ENCODE results near the gene ABCC6.
"Not testable (repeated sequence)": the region's sequence is repeated elsewhere in the genome, so short reads cannot be mapped to it uniquely, and the experiment has no call there.

Gene ABCC6

GRCh38 chr16:16221382-16221781 lies 1.9 kb downstream of the ABCC6 start:
- not testable (repeated sequence) for DNase-seq

GRCh38 chr16:16220449-16220848 lies 2.8 kb downstream of the ABCC6 start:
- not testable (repeated sequence) for DNase-seq

GRCh38 chr16:16218787-16219186 lies 4.5 kb downstream of the ABCC6 start:
- not testable (repeated sequence) for DNase-seq

GRCh38 chr16:16218349-16218748 lies 4.9 kb downstream of the ABCC6 start:
- not testable (repeated sequence) for DNase-seq

- DNase-seq: not testable (repeated sequence)
Measured at GRCh38 chr16:16213863-16214293, 9.4 kb downstream of the ABCC6 start.

GRCh38 chr16:16211404-16211803 lies 11.9 kb downstream of the ABCC6 start:
- DNase-seq: not testable (repeated sequence)

- DNase-seq: not testable (repeated sequence)
Measured at GRCh38 chr16:16208461-16208860, 14.8 kb downstream of the ABCC6 start.

- not testable (repeated sequence) for DNase-seq
Measured at GRCh38 chr16:16207787-16208334, 15.4 kb downstream of the ABCC6 start.

- not testable (repeated sequence) for DNase-seq
Measured at GRCh38 chr16:16207097-16207786, 16.1 kb downstream of the ABCC6 start.

- not testable (repeated sequence) for DNase-seq
Measured at GRCh38 chr16:16205864-16206263, 17.4 kb downstream of the ABCC6 start.

GRCh38 chr16:16204552-16204951 lies 18.7 kb downstream of the ABCC6 start:
- peak; percentile 58 for DNase-seq

- DNase-seq: not testable (repeated sequence)
Measured at GRCh38 chr16:16203494-16203893, 19.8 kb downstream of the ABCC6 start.

- DNase-seq: peak; percentile 59
Measured at GRCh38 chr16:16202400-16203143, 20.7 kb downstream of the ABCC6 start.

- DNase-seq: not testable (repeated sequence)
Measured at GRCh38 chr16:16201880-16202279, 21.4 kb downstream of the ABCC6 start.

GRCh38 chr16:16200391-16200790 lies 22.9 kb downstream of the ABCC6 start:
- DNase-seq: not testable (repeated sequence)

GRCh38 chr16:16199428-16199827 lies 23.9 kb downstream of the ABCC6 start:
- not testable (repeated sequence) for DNase-seq

GRCh38 chr16:16197966-16198365 lies 25.3 kb downstream of the ABCC6 start:
- no peak for DNase-seq

- DNase-seq: no peak
Measured at GRCh38 chr16:16197331-16197730, 26.0 kb downstream of the ABCC6 start.

- DNase-seq: no peak
Measured at GRCh38 chr16:16196099-16196498, 27.2 kb downstream of the ABCC6 start.

- no peak for DNase-seq
Measured at GRCh38 chr16:16191493-16192167, 31.7 kb downstream of the ABCC6 start.

- DNase-seq: not testable (repeated sequence)
Measured at GRCh38 chr16:16190966-16191365, 32.3 kb downstream of the ABCC6 start.

- DNase-seq: no peak
Measured at GRCh38 chr16:16190546-16190945, 32.7 kb downstream of the ABCC6 start.

GRCh38 chr16:16189842-16190241 lies 33.5 kb downstream of the ABCC6 start:
- no peak for DNase-seq
